ENCODE results near the gene RAB7B. TPM values are rescaled to one million over a fixed set of nuclear protein-coding genes. Genes with fewer than 3 reads are reported as not detected.

The RAB7B gene
- total and polyA plus RNA-seq, 9 donors: 0.12 to 11.5 (median 3.6) TPM

DNA sequence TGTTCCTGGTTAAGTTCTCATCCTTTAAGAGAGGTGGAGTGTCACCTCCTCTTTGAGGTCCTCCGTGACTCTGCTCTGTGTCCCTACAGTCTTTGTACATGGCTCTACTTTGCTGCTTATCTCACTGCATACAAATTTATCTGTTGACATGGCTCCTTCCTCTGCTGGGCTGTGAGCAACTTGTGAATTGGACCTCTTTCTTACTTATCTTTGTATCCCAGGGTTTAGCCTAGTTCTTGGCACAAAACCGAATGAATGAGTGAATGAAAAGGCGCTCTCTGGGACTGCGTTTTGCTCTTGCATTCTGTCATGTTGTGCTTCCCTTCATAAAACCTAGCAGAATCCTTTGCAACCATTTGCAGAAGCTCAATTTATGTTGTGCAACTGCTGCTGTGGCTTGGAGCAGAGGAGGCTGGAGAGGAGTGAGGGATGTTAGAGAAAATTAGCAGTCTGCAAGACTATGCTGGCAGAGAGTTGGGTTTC lies 72.4 kb downstream of the RAB7B start:
- TF ChIP-seq EP300 (IDR thresholded peaks at IDR 0.05): no peak
- TF ChIP-seq POLR2A (IDR thresholded peaks at IDR 0.05): no peak
- TF ChIP-seq, protein P1, sequence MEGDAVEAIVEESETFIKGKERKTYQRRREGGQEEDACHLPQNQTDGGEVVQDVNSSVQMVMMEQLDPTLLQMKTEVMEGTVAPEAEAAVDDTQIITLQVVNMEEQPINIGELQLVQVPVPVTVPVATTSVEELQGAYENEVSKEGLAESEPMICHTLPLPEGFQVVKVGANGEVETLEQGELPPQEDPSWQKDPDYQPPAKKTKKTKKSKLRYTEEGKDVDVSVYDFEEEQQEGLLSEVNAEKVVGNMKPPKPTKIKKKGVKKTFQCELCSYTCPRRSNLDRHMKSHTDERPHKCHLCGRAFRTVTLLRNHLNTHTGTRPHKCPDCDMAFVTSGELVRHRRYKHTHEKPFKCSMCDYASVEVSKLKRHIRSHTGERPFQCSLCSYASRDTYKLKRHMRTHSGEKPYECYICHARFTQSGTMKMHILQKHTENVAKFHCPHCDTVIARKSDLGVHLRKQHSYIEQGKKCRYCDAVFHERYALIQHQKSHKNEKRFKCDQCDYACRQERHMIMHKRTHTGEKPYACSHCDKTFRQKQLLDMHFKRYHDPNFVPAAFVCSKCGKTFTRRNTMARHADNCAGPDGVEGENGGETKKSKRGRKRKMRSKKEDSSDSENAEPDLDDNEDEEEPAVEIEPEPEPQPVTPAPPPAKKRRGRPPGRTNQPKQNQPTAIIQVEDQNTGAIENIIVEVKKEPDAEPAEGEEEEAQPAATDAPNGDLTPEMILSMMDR (IDR thresholded peaks at IDR 0.05): no peak

DNA sequence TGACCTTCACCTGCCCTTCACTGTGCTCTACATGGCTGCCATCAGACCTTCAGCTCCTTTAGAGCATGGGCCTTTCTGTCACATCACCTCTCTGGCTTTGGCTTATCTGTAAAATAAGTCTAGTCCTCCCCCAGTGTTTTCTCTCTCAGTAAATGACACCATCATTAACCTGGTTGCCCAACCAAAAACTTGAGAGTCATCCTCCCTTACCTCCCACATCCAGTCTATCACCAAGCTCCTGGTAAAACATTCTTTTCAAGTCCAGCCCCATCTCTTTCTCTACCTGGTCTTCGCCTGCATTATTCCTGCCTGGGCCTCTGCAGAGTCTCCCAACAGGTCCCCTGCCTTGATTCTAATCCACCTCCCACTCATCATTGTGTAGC lies 73.0 kb downstream of the RAB7B start:
- Histone ChIP-seq H3K4me3 (no peak overlapping the region), H3K4me1 (ENCODE audit: insufficient read depth) (no peaks in the 10 kb centered on the region), H3K36me3 (no peaks in the 10 kb centered on the region), H3K27ac (no peak overlapping the region), H3K27me3 (no peaks in the 10 kb centered on the region), H3K9me3 (no peaks in the 10 kb centered on the region)
- WGBS, 3 donors: 97 to 98% (median 98%) methylated on average over 1 of the region's 1 CpG
- intact Hi-C loops (cut with DNase I): no loop called here
- TF ChIP-seq EP300 (IDR thresholded peaks at IDR 0.05): no peak
- TF ChIP-seq, protein P1 (IDR thresholded peaks at IDR 0.05): no peak
- TF ChIP-seq POLR2A (IDR thresholded peaks at IDR 0.05): no peak
- no peak for DNase-seq

More for the DNA sequence above, 72.4 kb downstream of the RAB7B start:
- Histone ChIP-seq H3K9me3 (no peaks in the 10 kb centered on the region), H3K4me1 (ENCODE audit: insufficient read depth) (no peaks in the 10 kb centered on the region), H3K27ac (no peak overlapping the region), H3K36me3 (no peaks in the 10 kb centered on the region), H3K27me3 (no peaks in the 10 kb centered on the region), H3K4me3 (no peak overlapping the region)
- 43 to 58% (median 46%) methylated on average over 4 of the region's 4 CpGs for WGBS, 3 donors
- no peak for DNase-seq
- intact Hi-C loops (cut with DNase I): no loop called here

DNA sequence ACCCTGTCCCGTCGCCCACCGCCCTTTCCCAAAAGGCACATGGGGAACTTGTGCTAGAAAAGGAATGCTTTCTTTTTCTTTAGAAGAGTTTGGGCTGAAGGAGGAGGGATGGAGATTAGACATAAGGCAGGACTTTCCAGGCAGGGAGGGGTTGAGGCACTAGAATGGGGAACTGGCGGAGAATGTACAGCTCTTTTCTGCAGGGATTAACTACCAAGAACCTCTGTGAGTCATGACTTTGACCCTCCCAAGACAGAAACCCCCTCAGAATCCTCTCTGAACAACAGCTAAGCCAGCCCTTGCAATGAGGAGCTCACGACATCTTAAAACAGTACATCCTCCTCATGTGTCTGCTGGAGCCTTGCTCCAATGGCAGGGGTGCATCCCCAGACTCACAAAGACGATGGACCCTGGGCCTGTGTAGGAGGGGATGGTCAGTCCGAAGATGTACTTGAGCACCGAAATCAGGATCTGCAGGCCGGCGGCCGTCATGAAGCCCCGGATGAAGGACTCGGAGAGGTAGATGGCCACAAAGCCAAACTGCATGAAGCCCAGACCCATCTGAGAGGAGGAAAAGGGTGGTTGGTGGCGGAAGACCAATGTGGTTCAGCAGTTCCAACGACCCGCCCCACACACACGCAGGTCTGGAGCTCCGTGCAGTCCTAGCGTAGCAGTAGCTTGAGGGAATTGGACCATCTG lies 73.5 kb downstream of the RAB7B start:
- H3K9me3 ChIP-seq: no peaks in the 10 kb centered on the region
- no peak overlapping the region for H3K27ac ChIP-seq
- no peaks in the 10 kb centered on the region for H3K27me3 ChIP-seq
- WGBS, 3 donors: 93 to 94% (median 93%) methylated on average over 19 of the region's 19 CpGs
- no peak for DNase-seq
- no peak for TF ChIP-seq EP300 (IDR thresholded peaks at IDR 0.05)
- TF ChIP-seq, protein P1 (IDR thresholded peaks at IDR 0.05): no peak
- no peak overlapping the region for H3K4me3 ChIP-seq
- intact Hi-C loops (cut with DNase I): no loop called here
- no peaks in the 10 kb centered on the region for H3K36me3 ChIP-seq
- H3K4me1 ChIP-seq (ENCODE audit: insufficient read depth): no peaks in the 10 kb centered on the region

DNA sequence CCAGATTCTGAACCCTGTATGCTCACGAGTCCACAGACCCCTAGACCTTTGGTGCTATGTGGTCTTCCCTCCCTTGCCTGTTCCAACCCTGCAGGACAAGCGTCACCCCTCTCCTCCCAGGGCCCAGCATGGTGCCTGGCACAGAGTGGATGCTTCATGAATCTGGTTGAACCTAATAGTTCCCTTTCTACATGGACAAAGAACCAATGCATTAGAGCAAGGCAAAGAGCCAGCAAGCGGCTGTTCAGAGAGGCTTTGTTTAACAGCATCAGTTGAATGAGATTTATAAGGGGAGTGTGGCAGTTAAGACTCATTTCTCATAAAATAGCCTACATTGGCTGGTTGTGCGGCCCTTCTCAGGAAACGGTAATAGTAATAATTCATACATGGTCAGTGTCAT lies 74.9 kb downstream of the RAB7B start:
- Histone ChIP-seq H3K27me3 (no peaks in the 10 kb centered on the region), H3K9me3 (no peaks in the 10 kb centered on the region), H3K4me1 (ENCODE audit: insufficient read depth) (no peaks in the 10 kb centered on the region), H3K27ac (no peak overlapping the region), H3K4me3 (no peak overlapping the region), H3K36me3 (no peaks in the 10 kb centered on the region)
- 68 to 79% (median 75%) methylated on average over 5 of the region's 5 CpGs for WGBS, 3 donors
- TF ChIP-seq, protein P1 (IDR thresholded peaks at IDR 0.05): no peak
- TF ChIP-seq POLR2A (IDR thresholded peaks at IDR 0.05) (no peak), EP300 (IDR thresholded peaks at IDR 0.05) (no peak)
- intact Hi-C loops (cut with DNase I): no loop called here
- no peak for DNase-seq

Data from ovary (tissue), 9 donors.